HG03342 (cell line): Measurements from ENCODE around the gene SH2D3A.

Source experiments
- ATAC-seq: cut with Tn5 transposase; IDR thresholded peaks from one replicate; pipeline ENCODE4 v1.9.1; 2021; ENCODE audit warnings: mild to moderate bottlenecking, moderate library complexity; ENCODE audit not compliant: unreplicated experiment

SH2D3A gene

DNA sequence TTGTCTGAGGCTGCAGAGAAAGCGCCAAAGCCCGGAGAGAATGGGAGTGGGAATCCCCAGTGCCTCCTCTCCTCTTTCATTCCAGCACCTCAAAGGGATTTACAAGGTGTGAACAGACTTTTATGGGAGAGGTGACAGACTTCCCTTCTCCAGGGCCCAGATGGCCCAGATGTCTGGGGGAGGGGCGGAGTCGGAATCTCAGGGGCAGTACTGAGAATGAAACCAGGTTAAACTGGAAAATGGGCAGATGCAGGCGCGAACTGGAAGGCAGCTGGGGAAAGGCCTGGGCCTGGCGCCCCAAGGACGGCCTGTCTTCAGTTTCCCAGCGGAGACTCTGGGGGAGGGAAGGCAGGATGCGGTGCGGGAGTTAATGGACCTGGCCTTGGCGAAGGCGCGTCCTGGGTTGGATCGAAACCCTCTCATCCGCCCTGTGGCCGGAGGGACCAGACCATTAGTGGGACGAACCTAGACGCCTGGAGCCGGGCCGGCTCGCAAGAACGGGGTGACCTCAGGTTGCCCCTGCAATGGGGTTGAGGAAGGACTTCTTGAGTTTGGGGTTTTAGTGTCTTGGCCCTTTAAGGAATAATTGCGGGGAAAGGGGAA lies 28.3 kb downstream of the SH2D3A start:
- ATAC-seq = no peak

DNA sequence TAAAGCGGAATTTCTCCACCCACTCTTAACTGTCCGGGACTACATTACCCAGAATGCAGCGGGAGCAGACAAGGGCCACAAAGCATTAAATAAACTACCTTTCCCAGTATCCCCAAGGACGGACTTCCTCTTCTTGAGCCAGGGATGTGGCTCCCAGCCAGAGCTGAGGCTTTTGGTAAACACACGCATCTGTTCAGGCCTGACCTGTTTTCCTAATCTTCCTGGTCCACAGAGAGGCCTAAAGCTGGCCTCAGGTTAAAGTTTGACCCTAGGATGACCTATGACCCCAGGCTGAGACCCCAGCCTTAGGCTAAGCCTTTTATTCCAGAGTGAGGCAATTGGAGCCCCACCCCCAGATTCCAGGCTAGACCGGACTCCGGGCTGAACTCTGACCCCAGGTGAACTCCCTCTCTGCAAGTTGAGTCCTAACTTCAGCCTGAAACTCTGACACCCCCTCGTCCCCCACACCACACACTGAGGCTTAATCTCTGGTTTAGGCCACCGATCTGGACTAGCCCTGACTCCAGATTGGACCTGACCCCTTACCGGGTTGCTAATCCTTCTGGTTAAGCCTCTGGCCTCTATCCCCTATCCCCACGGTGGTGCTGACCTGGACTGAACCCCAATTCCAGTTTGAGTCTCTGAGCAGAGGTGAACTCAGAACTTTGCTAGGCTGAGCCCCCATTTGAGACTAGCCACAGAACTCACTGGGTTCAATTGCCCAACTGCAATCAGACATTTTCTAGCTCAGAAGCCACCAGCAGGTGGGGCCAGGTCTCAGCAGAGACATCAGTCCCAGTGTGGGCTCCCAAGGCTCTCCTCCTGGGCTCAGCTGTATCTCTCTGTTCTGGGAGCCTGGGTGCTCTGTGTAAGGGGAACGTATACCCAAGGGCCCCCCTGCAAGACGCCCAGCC lies 29.1 kb downstream of the SH2D3A start:
- no peak for ATAC-seq

DNA sequence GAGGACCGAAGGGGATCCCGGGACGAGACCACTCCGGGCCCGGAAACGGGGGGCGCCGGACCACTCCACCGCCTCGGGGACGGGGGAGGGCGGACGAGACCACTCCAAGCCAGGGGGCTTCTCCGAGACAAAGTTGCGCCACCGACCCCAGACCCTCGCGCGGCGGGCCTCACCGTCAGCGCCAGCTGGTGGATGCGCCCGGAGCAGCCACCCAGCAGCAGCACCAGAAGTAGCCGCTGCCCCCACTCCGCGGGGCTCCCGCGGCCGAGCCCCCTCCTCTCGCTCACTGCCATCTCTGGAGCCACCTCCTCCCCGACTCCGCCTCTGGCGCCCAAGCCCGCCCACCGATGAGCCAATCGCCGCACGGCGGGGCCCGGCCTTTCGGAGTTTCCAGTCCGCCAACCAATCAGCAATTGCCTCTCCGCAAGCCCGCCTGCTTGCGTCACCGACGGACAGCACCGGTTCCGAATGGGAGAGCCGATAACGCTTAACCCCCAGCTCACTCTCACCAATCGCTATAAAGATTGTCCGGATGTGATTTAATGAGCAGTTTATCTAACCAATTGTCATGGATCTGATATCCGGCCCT lies 29.9 kb downstream of the SH2D3A start, which contains the start of gene GPR108:
Gene GPR108 (minus strand): TSS at position 297 of the 589 bp plus-strand sequence. CDS start 4 bp downstream, at position 293.
- ATAC-seq = peak; percentile 57

DNA sequence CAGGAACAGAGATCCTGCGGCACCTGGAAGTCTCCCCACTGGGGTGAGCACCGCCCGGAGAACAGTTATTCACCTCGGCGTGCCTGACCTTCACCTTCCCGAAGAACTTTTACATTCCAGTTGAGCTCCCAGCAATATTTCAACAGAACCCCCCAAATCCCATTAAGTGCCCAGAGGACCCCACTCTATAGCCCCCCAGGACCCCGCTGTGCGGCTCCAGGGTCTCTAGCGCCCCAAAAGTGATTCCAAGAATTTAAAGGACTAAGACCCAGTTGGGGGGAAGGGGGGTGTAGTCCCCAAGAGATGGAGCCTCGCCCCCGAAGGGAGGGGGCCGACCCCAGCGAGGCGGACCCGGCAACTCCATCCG lies 30.3 kb downstream of the SH2D3A start:
- ATAC-seq = no peak

DNA sequence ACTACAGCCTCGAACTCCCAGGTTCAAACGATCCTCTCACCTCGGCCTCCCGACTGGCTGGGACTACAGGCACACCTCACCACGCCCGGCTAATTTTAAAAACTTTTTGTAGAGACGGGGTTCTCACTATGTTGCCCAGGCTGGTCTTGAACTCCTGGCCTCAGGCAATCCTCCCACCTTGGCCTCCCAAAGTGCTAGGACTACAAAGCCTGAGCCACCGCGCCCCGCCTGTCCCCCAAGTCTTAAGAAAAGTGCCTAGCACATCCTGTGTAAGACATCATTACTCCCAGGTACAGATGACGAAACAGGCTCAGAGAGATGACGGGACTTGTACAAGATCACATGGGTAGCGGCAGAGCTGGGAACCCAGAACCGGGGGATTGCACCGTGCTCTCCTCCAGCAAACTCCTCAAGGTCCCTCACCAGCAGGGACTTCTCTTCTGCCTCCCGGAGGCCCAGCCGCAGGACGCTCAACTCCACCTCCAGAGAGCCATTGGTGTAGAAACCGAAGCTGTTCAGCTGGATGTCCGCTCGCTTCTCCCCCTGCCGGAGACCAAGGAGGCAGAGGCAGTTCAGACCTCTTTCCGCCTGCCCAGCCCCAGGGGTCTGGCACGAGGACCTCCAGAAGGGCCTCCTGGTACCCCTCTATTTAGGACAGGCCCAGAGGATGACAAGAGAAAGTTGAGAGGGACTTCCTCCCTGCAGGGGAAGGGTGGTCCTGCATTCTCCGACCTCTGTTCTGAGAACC lies 30.9 kb downstream of the SH2D3A start:
- ATAC-seq = no peak

DNA sequence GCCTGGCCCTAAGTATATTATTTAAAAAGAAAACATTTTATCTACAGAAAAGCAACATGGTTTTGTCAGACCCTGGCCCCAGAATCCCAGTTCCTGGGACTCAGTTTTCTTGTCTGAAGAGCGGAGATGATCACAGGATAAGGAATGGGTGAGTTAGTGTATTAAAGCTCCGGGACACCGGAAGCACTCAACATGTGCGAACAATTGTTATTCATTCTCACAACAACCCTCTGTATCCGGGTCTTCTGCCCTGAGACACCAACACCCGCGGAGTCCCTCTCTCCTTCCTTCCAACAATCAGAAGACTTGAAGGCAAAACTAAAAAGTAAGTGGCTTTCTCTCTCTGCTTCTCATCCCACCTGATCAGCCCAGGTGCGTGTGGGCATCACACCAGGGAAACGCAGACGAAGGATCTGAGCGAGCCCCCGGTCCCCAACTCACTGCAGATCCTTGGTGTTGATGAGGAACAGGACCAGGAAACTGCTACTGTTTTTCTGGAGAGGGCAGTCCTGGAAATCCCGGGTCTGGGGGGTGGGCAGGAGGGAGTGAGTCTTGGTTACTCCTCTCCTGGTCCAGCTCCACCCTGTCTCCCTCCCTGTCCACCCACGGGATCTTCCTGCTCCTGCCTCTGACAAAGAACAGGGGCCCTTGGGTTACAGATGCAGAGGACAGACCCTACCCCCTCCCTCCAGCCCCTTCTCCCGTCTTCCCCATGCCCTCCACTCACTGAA lies 31.9 kb downstream of the SH2D3A start:
- no peak for ATAC-seq

DNA sequence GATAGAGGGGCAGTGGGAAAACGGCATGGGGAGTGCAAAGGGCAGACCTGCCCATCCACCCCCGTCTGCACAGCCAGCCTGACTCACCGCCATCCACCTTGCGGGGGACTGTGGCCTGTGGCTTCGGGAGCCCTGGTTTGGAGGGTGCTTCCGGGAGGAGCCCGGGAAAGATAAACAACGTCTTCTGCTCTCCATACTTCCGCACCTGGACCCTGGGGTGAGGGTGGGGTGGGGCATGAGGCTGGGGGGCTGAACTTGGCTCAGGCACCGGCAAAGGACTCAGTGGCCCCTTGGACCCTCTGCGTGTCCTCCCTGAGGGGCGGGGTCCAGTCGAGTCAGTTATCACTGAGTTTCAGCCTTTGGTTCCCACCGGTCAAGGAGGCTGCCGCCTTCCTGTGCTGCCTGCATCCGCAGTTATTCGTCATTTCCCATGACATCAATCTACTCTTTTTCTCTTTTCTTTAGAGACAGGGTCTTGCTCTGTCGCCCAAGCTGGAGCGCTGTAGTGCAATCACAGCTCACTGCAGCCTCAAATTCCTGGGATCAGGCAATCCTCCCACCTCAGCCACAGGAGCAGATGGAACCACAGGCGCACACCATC lies 33.0 kb downstream of the SH2D3A start:
- no peak for ATAC-seq

DNA sequence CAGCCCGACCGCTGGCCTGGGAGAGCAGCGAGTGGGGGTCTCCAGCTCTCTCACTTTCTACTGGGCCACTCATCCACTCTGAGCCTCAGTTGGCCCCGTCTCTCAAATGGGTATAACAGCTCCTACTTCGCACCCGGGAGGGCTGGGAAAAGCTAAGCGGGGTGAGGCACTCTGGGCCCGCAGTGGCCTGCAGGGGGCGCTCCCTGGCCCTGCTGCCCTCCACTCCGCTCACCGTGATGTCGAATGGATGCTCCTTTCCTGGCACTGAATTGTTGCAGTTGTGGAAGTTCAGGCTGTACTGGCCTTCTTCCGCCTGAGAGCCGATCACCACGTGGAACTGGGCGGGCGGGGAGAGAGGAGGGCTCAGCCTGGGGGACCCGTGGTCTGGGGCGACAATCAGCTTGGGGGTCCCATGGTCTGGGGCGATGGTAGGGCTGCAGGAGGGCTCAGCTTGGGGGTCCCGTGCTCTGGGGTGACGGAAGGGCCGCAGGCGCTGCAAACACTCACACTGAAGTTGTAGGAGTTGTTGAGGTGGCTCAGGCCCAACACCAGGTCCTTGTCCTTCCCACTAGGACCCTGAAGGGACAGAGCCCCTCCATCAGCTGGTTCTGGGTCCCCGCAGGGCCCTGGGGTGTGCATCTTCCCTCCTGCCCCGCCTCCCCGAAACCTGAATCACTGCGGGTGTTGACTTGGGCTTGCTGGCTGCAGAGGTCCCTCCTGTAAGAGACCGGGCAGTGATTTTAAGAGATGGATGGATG lies 33.7 kb downstream of the SH2D3A start:
- ATAC-seq = no peak

DNA sequence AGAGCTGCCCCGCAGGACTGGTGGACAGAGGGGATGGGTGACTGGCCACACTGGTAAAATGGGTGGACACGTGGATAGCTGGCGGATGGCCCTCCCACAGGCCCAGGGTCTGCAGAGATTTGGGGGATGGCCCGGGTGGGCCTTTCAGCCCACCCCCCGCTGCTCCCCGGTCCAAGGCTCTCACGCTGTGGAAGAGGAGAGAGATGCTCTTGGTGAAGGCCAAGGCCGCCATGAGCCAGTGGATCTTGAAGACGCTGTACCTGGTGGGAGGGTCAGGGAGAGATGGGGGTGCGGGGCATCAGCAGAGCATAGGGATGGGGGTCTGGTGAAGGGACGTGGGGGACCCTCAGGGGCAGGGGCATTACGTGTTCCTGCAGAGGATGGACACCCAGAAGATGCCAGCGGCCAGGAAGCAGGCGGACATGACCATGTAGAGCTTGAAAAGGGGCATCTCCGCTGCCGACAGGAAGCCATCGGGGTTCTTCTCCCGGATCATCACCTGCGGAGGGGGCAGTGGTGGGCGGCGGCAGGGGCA lies 34.4 kb downstream of the SH2D3A start:
- ATAC-seq = no peak

DNA sequence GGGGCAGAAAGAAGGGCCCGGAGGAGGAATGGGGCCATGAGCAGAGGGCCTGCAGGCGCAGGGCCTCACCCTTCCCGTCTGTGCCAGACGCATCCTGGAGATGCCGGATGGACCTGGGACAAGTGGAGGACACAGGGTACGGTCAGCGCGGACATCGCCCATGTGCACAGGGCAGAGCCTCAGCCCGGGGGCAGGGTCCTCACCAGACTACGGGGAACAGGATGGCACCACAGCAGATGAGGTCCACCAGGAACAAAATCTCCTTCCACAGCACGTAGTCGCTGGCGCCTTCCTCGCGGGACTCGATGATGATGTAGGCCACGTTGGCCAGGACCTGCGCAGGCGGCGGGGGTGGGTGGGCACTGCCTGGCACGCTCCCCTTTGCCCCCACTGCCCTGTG lies 35.4 kb downstream of the SH2D3A start:
- no peak for ATAC-seq

DNA sequence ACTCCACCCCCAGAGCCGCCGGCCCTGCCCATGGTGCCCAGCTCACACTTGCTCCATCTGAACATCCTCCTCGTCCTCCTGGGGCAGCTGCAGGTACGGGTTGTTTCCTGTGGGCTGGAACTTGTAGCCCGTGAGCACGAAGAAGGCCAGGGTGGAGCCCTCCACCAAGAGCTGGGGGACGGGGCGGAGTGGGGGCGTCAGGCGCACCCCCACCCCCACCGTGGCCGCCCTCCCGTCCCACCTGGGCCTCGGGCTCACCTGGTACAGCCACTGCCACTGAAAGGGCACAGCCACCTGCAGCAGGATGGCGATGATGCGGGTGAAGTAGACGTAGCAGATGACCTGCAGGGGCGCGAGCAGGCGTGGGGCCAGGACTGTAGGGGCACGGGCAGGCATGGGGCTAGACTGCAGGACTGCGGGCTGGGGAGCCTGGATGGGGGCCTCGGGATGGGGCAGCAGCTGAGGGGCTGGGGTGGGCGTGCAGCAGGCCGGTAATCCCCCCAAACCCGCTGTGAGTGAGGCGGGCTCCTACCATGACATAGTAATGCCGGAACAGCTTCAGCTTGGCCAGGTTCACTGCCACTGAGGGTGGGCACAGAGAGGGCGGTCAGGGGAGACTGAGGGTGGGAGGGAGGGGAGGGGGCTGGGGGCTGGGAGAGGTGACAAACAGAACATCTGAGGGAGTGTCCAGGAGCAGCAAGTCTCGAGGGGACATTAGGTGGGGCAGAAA lies 36.1 kb downstream of the SH2D3A start:
- no peak for ATAC-seq

DNA sequence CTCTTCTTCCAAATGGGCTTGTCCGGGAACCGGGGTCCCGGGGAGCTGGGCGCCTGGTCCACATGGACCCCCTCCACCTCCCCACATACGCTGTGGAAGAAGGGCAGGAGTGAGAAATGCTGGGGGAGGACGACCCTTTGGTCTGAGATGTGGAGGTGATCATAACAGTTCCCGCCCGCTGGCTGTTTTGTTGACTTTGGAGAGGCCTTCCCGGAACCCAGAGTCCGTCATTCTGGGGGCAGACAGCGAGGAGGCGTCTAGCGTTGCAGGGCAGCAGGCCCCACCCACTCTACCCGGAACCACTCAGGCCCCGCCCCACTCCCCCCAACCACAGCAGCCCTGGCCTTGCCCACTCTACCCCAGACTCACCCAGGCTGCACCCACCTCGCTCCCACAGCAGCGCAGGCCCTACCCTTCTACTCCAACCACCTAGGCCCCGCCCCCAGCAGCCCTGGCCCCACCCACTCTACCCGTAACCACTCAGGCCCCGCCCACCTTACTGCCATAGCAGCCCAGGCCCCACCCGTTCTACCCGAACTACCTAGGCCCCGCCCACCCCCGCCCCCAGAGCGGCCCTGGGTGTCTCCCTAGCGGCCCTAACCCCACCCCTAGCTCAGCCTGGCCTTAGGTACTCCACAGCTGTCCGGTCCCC lies 37.0 kb downstream of the SH2D3A start:
- no peak for ATAC-seq

DNA sequence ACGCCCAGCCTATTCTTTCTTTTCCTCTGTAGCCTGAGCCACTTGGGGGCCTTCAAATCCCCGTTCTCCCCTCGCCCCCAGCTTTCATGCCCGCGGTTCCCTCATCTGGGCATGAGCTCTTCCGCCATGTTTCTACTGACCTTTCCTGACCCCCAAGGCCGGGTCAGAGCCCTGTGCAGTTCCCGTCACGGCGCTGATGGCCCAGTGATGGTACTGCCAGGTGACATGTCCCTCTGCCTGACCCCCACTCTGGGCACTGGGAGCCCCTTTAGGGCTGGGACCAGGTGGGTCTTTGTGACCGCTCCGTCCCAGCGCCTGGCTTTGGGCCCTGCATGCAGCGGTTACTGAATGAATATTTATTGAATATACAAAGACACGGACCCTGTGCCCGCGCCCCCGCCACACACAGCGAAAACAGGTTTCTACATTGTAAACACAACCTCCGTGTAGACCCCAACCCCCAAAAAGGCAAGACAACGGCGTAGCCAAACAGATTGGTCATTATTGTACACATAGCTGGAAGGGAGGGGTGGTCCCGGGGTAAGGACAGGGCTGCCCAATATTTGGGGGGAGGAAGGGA lies 37.6 kb downstream of the SH2D3A start:
- no peak for ATAC-seq

DNA sequence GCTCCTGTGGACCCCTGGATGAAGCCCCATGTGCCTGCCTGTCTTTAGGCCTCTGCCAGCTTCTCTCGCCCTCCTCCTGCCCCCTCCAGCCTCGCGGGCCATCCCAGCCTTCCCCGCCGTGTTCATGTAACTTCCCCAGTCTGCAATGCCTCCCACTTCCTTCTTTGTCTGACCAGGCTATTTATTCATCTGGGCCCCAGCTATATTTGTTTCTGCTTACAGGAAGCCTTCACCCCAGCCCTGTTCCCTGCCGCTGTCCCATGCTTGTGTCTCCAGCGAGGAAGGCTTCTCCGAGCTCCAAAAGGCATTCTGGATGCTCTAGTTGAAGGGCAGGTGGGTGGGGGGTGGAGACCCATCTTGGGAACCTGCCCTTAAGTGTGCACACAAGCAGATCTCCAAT lies 38.9 kb downstream of the SH2D3A start:
- ATAC-seq = no peak

DNA sequence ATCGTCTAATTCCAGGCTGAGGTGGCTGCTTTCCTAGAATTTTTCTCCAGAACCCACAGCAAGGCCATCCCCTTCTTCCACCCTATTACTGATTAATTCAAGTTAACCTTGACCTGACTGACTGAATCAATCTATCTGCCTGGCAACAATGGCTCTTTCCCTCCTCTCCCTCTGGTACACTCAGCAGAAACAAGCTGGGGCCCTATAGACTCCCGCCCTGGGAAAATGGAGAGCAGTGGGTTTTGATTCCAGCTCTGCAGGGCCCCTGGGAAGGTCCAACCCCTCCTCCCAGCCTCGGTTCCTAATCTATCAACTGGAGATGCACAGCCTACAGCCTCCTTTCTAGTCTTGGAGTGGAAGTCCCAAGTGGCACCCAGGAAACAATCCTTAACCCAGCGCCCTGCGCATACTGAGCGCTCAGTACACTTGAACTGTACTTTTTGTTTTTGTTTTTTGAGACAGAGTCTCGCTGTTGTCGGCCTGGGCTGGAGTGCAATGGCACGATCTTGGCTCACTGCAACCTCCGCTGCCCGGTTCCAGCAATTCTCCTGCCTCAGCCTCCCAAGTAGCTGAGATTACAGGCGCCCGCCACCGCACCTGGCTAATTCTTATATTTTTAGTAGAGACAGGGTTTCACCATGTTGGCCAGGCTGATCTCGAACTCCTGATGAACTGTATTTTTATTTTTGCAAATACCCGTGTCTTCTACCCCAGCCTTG lies 41.6 kb downstream of the SH2D3A start:
- no peak for ATAC-seq

DNA sequence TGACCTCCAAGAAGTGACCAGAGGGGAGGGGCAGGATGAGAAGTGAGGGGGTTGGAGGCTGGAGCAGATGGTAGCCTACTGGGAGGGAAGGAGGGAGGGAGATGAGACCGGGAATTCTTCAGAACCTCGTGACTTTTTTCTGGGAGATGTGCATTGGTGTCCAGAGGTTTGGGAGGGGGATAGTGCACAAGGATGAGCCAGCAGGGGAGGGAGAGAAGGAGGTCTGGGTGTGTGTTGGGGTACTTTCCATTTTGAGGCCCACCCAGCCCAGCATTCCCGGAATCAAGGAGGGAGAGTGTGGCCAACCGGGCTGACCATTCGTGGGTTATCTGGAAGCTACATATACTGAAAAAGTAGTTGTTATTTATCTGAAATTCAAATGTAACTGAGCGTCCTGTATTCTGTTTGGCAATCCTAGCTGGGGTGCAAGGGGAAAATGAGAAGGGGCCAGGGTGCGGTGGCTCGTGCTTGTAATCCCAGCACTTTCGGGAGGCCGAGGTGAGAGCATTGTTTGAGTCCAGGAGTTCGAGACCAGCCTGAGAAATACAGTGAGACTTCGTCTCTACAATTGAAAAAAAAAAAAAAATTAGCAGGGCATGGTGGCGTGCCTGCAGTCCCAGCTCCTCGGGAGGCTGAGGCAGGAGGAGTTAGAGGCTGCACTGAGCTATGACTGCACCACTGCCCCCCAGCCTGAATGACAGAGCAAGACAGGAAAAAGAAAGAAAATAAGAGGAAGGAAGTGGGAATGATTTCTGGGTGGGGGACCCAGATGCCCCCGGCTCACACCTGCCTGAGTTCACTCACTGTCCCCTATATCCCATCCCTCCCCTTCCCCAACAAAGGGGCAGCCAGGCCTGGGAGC lies 42.4 kb downstream of the SH2D3A start:
- ATAC-seq = no peak
